ENCODE results near the gene HCFC1. TPM values are rescaled to one million over a fixed set of nuclear protein-coding genes. Genes with fewer than 3 reads are reported as not detected.

Gene HCFC1
- total RNA-seq, 4 donors from 2014 or later, result 21.5 to 41.5 (median 30.8) TPM

DNA sequence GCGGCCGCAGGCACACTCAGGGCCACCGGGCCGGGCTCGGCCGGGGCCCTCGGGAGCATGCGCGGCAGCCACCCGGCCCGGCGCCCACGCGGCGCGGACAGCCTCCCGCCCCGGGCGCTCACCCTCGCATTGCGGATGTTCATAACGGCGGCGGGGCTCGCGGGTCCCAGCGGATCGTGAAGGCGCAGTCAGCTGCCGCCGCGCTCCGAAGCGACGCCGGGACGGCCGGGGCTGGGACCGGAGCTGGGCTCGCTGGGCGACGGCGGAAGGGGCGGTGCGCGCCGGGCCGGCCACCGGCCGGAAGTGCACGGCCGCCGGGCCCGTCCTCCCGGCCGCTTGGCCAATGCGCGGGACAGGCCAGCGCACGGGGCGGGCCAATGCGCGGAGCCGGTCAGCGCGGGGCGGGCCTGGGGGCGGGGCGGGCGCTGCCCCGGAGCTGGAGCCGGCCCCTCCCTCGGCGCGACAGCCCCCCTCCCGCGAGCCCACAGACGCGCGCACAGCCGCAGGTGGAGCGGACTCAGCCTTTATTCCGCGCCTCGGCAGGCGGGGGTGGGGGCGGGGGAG, 36.8 kb downstream of the HCFC1 start, which contains the start of gene NAA10:
TSS of gene NAA10 (minus strand) at position 276 of the 564 bp plus-strand sequence. CDS start at position 143, 133 bp downstream.
- peak; percentile 96 for ATAC-seq (ENCODE audit: low FRiP score)
- DNase-seq (ENCODE audit: low spot score), result no peak
- TF ChIP-seq, protein P1, sequence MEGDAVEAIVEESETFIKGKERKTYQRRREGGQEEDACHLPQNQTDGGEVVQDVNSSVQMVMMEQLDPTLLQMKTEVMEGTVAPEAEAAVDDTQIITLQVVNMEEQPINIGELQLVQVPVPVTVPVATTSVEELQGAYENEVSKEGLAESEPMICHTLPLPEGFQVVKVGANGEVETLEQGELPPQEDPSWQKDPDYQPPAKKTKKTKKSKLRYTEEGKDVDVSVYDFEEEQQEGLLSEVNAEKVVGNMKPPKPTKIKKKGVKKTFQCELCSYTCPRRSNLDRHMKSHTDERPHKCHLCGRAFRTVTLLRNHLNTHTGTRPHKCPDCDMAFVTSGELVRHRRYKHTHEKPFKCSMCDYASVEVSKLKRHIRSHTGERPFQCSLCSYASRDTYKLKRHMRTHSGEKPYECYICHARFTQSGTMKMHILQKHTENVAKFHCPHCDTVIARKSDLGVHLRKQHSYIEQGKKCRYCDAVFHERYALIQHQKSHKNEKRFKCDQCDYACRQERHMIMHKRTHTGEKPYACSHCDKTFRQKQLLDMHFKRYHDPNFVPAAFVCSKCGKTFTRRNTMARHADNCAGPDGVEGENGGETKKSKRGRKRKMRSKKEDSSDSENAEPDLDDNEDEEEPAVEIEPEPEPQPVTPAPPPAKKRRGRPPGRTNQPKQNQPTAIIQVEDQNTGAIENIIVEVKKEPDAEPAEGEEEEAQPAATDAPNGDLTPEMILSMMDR (IDR thresholded peaks at IDR 0.05), result no peak

DNA sequence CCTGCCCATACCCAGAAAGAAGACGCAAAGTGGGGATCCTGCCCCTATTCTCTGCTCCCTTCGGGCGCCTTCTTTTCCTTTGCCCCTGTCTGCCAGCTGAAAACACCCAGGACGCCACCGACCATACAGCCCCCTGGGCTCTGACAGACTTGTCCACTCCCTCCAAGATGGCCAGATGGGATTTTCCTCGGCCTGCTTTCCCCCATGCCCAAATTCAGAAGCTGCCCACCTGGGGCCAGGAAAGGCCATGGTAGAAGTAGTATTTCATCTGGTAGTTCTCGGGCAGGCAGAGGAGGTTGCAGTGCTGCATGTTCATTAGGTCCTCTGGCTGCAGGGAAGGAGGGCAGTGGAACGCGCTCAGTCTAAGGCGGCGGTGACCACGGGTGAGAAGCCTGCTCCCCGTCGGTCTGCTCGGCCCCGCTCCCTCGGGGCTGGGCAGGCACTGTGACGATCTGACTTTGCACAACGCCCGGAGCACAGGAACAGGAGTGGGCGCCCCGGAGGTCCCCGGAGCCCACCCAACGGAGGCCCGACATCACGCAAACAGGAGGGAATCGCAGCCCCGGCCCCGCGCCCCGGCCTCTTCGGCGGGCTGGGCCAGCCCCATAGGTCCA, 37.4 kb downstream of the HCFC1 start:
- ATAC-seq (ENCODE audit: low FRiP score) (peak; percentile 33), DNase-seq (ENCODE audit: low spot score) (no peak)
- TF ChIP-seq, protein P1 (IDR thresholded peaks at IDR 0.05), result no peak

DNA sequence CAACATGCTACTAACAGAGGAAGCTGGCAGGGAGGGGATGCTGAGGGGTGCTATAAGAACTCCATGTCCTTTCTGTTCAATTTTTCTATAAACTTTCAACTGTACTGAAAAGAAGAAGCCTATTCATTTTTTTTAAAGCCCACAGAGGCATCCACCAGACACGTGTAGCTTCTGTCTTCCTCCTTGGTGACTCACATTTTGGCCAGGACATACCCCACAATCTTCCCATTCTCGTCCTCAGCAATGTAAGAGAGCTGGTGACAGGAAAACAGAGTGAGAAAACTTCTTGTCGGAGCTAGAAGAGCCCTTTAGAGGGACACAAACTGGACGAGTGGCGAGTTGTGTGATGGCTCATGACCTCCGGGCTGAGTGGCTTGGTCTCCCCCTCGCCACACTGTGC, 37.9 kb downstream of the HCFC1 start:
- DNase-seq (ENCODE audit: low spot score) (no peak), ATAC-seq (ENCODE audit: low FRiP score) (no peak)
- TF ChIP-seq, protein P1 (IDR thresholded peaks at IDR 0.05), result no peak

DNA sequence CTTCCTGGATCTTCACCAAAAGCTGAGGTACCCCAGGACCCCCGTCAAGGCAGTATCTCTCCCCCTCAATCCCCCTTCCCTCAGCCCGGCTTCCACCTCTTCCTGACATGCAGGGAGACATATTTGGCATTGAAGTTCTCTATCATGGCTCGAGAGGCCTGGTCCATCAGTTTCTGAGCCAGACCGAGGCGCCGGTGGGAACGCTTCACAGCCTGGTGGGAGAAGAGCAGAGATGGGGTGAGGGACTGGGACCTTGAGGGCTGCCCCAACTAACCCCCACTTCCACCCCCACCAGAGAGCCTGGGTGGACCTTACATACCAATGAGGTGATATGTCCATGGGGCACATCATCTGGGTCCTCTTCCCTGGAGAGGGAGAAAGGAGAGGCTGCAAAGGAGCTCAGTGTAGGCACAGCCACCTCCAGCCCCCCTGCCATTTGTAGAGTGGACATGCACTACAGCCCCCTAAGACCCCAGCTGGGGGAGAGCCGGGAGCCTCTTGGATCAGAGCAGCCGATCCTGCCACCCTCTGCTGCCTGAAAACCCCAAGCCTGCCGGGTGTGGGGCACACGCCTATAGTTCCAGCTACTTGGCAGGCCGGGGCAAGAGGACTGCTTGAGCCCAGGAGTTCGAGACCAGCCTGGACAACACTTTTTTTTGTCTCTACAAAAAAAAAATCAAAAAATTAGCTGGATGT, 39.2 kb downstream of the HCFC1 start:
- no peak for ATAC-seq (ENCODE audit: low FRiP score)
- TF ChIP-seq, protein P1 (IDR thresholded peaks at IDR 0.05), result no peak
- DNase-seq (ENCODE audit: low spot score), result no peak

DNA sequence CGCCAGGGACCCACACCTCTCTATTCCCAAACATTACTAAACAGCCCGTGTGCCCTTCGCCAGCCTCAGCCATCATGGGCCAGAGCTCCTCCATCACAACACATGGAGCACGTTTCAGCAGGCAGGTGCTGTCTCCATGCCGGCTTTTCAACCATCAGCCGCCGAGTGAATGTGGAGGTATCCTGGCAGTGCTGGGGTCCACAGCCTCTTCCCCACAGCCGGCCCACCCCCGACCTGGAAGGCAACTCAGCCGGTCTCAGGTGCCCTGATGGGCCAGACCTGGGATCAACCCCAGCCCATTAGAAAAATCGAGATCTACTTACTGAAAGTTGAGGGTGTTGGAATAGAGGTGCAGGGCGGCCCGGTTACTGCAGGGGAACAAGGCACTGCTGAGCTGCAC, 39.9 kb downstream of the HCFC1 start:
- DNase-seq (ENCODE audit: low spot score) (no peak), ATAC-seq (ENCODE audit: low FRiP score) (no peak)
- TF ChIP-seq, protein P1 (IDR thresholded peaks at IDR 0.05), result no peak

DNA sequence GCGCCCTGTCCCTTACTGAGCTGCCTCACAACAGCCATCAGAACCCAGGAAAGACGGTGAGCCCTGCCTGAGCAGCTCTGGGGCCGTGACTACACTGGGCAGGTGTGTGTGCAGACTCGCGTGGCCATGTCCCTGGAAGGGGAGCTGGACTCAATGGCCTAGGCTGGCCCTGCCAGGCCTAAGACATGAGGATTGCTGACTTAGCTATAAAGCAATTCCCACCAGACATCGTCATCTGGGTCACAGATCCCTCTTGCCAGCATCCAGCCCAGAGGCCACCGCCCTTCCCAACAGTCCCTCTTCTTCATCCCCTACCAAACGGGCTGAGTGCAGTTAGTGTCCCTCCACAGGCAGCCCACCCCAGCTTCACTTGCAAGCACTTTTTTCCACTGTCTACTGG, 40.5 kb downstream of the HCFC1 start:
- ATAC-seq (ENCODE audit: low FRiP score), result no peak
- no peak for DNase-seq (ENCODE audit: low spot score)
- TF ChIP-seq, protein P1 (IDR thresholded peaks at IDR 0.05), result no peak

Data from omental fat pad (tissue), 4 donors.